Naive thymus-derived CD4-positive, alpha-beta T cell (primary cell): ENCODE results near the gene TMEM183A. TPM values are rescaled to one million over a fixed set of nuclear protein-coding genes. Genes with fewer than 3 reads are reported as not detected.

Source experiments
- ATAC-seq: fragments of 150-1000 bp; cut with Tn5 transposase; 2 replicates; pipeline ENCODE4 v1.10.0; 2021; ENCODE audit warnings: mild to moderate bottlenecking, moderate library complexity
- CTCF ChIA-PET: fragments of 350-600 bp; sonication (Branson Sonifier 250); formaldehyde crosslinking; loops from one replicate; lab custom pipeline; 2021; ENCODE audit warnings: antibody characterized with exemption; lab: Charles Lee
- POLR2A ChIA-PET: fragments of 350-600 bp; sonication (Branson Sonifier 250); formaldehyde crosslinking; loops from one replicate; lab custom pipeline; 2021; ENCODE audit warnings: antibody characterized with exemption, inconsistent platforms; lab: Charles Lee
- DNase-seq, 9 donors: peaks; one replicate each; pipeline versions ENCODE4 v3.0.0 to v3.0.0-alpha.2; 2020 to 2022; ENCODE audit warnings: mixed read lengths in 1 of 9
- H3K27ac ChIP-seq: one replicate; pipeline ENCODE4 v1.7.0; 2013; ENCODE audit warnings: mild to moderate bottlenecking, low read depth, low read length, moderate library complexity
- H3K27me3 ChIP-seq, 2 donors: one replicate each; pipeline ENCODE4 v1.7.0; 2013; ENCODE audit warnings: low read length in 2 of 2, mild to moderate bottlenecking in 2 of 2, moderate library complexity in 2 of 2; ENCODE audit not compliant: control insufficient read depth in 2 of 2, insufficient read depth in 2 of 2
- H3K36me3 ChIP-seq, 3 experiments: 1 replicate in 2 of 3; 2 replicates in 1 of 3; pipeline ENCODE4 v1.7.0; 2013; ENCODE audit warnings: low read length in 3 of 3, mild to moderate bottlenecking in 3 of 3, moderate library complexity in 1 of 3; ENCODE audit not compliant: insufficient read depth in 3 of 3, control insufficient read depth in 2 of 3
- H3K4me1 ChIP-seq, 2 donors: one replicate each; pipeline ENCODE4 v1.7.0; 2013; ENCODE audit warnings: low read length in 2 of 2, mild to moderate bottlenecking in 2 of 2, moderate library complexity in 1 of 2; ENCODE audit not compliant: control insufficient read depth in 2 of 2, insufficient read depth in 2 of 2
- H3K4me3 ChIP-seq: 2 replicates; pipeline ENCODE4 v1.7.0; 2013; ENCODE audit warnings: mild to moderate bottlenecking, low read length
- H3K9me3 ChIP-seq, 3 experiments: 1 replicate in 2 of 3; 2 replicates in 1 of 3; pipeline ENCODE4 v1.7.0; 2013; ENCODE audit warnings: low read length in 3 of 3; ENCODE audit not compliant: control insufficient read depth in 2 of 3
- H3K27ac Mint-ChIP-seq, 9 donors: one replicate each; pipeline ENCODE4 v1.8.0; 2020 to 2022; ENCODE audit warnings: mixed read lengths in 9 of 9, mild to moderate bottlenecking in 8 of 9, moderate library complexity in 5 of 9, inconsistent platforms in 2 of 9
- H3K27me3 Mint-ChIP-seq, 5 donors: one replicate each; pipeline ENCODE4 v1.8.0; 2021 to 2022; ENCODE audit warnings: mixed read lengths in 5 of 5, mild to moderate bottlenecking in 1 of 5
- H3K36me3 Mint-ChIP-seq, 5 donors: one replicate each; pipeline ENCODE4 v1.8.0; 2020 to 2022; ENCODE audit warnings: mixed read lengths in 5 of 5, mild to moderate bottlenecking in 3 of 5, inconsistent platforms in 1 of 5
- H3K4me1 Mint-ChIP-seq, 7 donors: one replicate each; pipeline ENCODE4 v1.8.0; 2020 to 2022; ENCODE audit warnings: mixed read lengths in 7 of 7, mild to moderate bottlenecking in 3 of 7, inconsistent platforms in 1 of 7
- H3K4me3 Mint-ChIP-seq, 10 donors: one replicate each; pipeline ENCODE4 v1.8.0; 2020 to 2022; ENCODE audit warnings: mild to moderate bottlenecking in 10 of 10, mixed read lengths in 10 of 10, moderate library complexity in 6 of 10, inconsistent platforms in 2 of 10
- H3K9me3 Mint-ChIP-seq, 11 donors: one replicate each; pipeline ENCODE4 v1.8.0; 2020 to 2022; ENCODE audit warnings: mixed read lengths in 11 of 11, mild to moderate bottlenecking in 4 of 11, inconsistent platforms in 1 of 11, moderate library complexity in 1 of 11
- intact Hi-C, 2 donors: fragments of 100-400 bp; cut with micrococcal nuclease; formaldehyde crosslinking; loops; one replicate each; pipeline ENCODE4 v1.15.1; 2023
- polyA plus RNA-seq, 2 donors: library from polyadenylated mRNA; unstranded; fragments of 300-500 nt; fragmentation: Illumina TruSeq; gene quantifications; one replicate each; pipeline ENCODE4 v1.2.3, GENCODE V29; 2021
- total RNA-seq, 6 experiments: library from RNA in 5 of 6; stranded (reverse) in 5 of 6; gene quantifications; 1 replicate in 5 of 6; 2 replicates in 1 of 6; pipeline ENCODE4 v1.2.3 and lab custom pipeline; 2021 to 2026

The TMEM183A gene
- total and polyA plus RNA-seq, 7 experiments from 2014 or later, result 42.5 to 134 (median 73.0) TPM

DNA sequence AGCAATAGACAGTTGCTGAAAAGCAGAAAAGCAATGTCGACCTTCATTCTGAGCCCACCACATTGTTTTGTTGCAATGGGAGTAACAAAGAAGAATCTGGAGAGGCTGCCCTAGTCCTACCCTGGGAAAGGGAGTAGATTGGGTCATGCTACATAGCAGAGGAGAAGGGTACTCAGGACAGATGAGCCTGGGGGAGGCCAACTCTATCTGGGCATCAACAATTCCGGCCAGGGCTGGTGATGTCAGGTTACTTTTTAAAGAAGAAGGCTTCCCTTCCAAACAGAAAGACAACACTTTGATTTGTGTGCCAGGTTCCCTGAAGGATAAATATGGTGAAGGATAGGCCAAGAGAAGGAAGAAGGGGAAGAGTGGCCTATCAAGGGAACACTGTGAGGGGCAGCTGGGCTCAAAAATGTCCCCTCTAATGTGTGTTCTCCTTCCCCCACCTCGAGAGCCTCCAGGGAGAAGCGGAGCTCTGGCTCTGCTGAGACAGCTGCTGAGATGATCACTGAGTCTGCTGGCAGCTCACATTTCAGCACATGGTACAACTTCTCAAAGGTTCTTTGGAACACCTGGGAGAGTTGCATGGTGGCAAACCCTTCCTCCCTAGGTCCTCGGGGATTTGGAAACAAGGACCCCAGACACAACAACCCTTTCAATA is 45.8 kb upstream of the TMEM183A start:
- H3K4me1 ChIP-seq, result peaks cover 18% of the 10 kb centered on the region in 2 donors
- no peaks in the 10 kb centered on the region for H3K9me3 ChIP-seq
- Mint-ChIP-seq H3K9me3 (peaks cover 0 to 2% (median 0%) of the 10 kb centered on the region in 11 donors), H3K4me1 (peaks cover 4 to 35% (median 29%) of the 10 kb centered on the region in 7 donors), H3K36me3 (peaks cover 0 to 22% (median 3%) of the 10 kb centered on the region in 5 donors), H3K27ac (peak overlapping the region in 1 of 9 donors; percentile 52), H3K27me3 (no peaks in the 10 kb centered on the region), H3K4me3 (no peak overlapping the region)
- ChIA-PET POLR2A (no interaction called here), CTCF (interaction anchor here (1.2 kb wide), 1 partner anchor 34 kb away, joined by 3 read pairs; the partner anchor contains the start of gene KLHL12)
- DNase-seq, result no peak
- intact Hi-C loops, result no loop called here
- ATAC-seq, result no peak
- H3K27ac ChIP-seq, result no peak overlapping the region
- peaks cover 0 to 47% (median 7%) of the 10 kb centered on the region in 3 experiments for H3K36me3 ChIP-seq
- no peak overlapping the region for H3K4me3 ChIP-seq
- H3K27me3 ChIP-seq, result no peaks in the 10 kb centered on the region

- H3K9me3 ChIP-seq, result no peaks in the 10 kb centered on the region
- H3K27me3 ChIP-seq, result no peaks in the 10 kb centered on the region
- Mint-ChIP-seq H3K27ac (peak overlapping the region in 7 of 9 donors; percentile 24 to 88 (median 65)), H3K4me3 (peak overlapping the region in 3 of 10 donors; percentile 2 to 48 (median 29)), H3K9me3 (no peaks in the 10 kb centered on the region), H3K4me1 (peaks cover 15 to 34% (median 27%) of the 10 kb centered on the region in 7 donors), H3K27me3 (no peaks in the 10 kb centered on the region), H3K36me3 (peaks cover 0 to 22% (median 3%) of the 10 kb centered on the region in 5 donors)
- H3K27ac ChIP-seq, result no peak overlapping the region
- H3K4me1 ChIP-seq, result peaks cover 14 to 20% of the 10 kb centered on the region in 2 donors
- H3K4me3 ChIP-seq, result no peak overlapping the region
- CTCF ChIA-PET, result no interaction called here
- peaks cover 0 to 41% (median 7%) of the 10 kb centered on the region in 3 experiments for H3K36me3 ChIP-seq
- intact Hi-C loops, result loop anchor here in 1 of 2 donors (5.0 kb wide), 2 partner anchors 62 to 803 kb away; partner anchors contain the start of genes PPFIA4 and PTPN7
- ATAC-seq (no peak), DNase-seq (no peak)
- POLR2A ChIA-PET, result interaction anchor here (0.5 to 1.5 kb wide), 3 partner anchors 9 to 43 kb away, joined by 3 to 5 read pairs (median 3); partner anchors contain the start of gene TMEM183A
Measured at GRCh38 chr1:202964791-202965410, 42.3 kb upstream of the TMEM183A start.

GRCh38 chr1:202965422-202965821 is 41.8 kb upstream of the TMEM183A start:
- Mint-ChIP-seq H3K4me3 (peak overlapping the region in 6 of 10 donors; percentile 12 to 97 (median 84)), H3K4me1 (peaks cover 15 to 34% (median 27%) of the 10 kb centered on the region in 7 donors), H3K36me3 (peaks cover 0 to 22% (median 3%) of the 10 kb centered on the region in 5 donors), H3K9me3 (no peaks in the 10 kb centered on the region), H3K27me3 (no peaks in the 10 kb centered on the region), H3K27ac (peak overlapping the region in 7 of 9 donors; percentile 62 to 88 (median 80))
- intact Hi-C loops, result loop anchor here in 1 of 2 donors (5.0 kb wide), 2 partner anchors 62 to 803 kb away; partner anchors contain the start of genes PPFIA4 and PTPN7
- no peak for ATAC-seq
- Histone ChIP-seq H3K4me1 (peaks cover 14 to 20% of the 10 kb centered on the region in 2 donors), H3K36me3 (peaks cover 0 to 41% (median 7%) of the 10 kb centered on the region in 3 experiments), H3K9me3 (no peaks in the 10 kb centered on the region), H3K4me3 (no peak overlapping the region), H3K27ac (peak overlapping the region; percentile 87), H3K27me3 (no peaks in the 10 kb centered on the region)
- DNase-seq, result no peak
- POLR2A ChIA-PET, result no interaction called here
- CTCF ChIA-PET, result no interaction called here

DNA sequence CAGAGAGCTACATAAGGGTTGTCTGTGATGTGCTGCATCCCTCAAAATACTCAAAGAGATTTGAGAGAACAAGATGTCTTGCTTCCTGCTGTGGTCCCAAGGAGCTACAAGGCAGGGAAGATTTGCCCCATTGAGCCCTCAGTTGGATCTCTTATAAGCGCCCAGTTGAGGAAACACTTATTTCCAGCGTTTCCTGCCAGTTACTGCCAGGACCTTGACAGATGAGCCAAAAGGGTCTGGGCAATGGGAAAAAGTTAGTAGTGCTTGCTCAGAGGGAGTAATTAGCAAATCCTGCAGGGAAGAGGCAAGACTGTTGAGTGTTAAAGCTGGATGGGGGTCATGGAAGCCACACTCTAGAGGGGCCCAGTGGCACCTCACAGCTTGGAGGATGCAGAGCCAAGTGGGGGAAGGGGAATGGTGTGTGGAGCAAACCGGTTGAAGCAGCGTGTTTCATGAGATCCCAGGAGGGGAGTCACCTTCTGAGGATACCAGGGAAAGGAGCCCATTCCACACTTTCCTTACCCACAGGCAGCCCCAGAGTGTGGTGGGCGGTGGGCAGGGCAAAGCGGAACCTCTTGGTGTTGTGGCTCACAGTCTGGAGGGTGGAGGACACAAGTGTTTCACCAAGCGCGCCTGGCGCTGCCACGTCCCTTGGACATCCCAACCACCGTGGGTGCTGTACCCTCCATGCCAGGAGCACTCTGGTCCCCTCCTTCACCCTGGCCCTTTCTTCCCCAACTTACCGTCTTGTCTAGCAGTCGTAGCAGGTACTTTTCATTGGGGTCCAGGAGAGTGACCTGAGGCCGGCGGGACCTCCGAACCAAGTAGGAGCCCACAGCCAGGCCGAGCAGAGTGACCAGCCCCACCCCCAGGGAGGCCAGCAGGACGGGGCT is 40.9 kb upstream of the TMEM183A start:
- Histone ChIP-seq H3K9me3 (no peaks in the 10 kb centered on the region), H3K27me3 (no peaks in the 10 kb centered on the region), H3K27ac (peak overlapping the region; percentile 87), H3K36me3 (peaks cover 0 to 40% (median 7%) of the 10 kb centered on the region in 3 experiments), H3K4me1 (peaks cover 14 to 20% of the 10 kb centered on the region in 2 donors), H3K4me3 (peak overlapping the region; percentile 89)
- Mint-ChIP-seq H3K4me3 (peak overlapping the region; percentile 71 to 97 (median 82)), H3K9me3 (no peaks in the 10 kb centered on the region), H3K27ac (peak overlapping the region; percentile 65 to 88 (median 81)), H3K36me3 (peaks cover 0 to 18% (median 3%) of the 10 kb centered on the region in 5 donors), H3K27me3 (no peaks in the 10 kb centered on the region), H3K4me1 (peaks cover 15 to 34% (median 27%) of the 10 kb centered on the region in 7 donors)
- DNase-seq, result no peak
- ChIA-PET POLR2A (interaction anchor here (0.6 to 1.2 kb wide), 3 partner anchors 37 to 978 kb away, joined by 3 to 4 read pairs (median 3); partner anchors contain the start of gene KLHL12), CTCF (no interaction called here)
- intact Hi-C loops, result loop anchor here (2.0 to 5.0 kb wide), 6 partner anchors 13 to 1011 kb away; partner anchors contain the start of genes PCAT6 (in 1 of the 2), PPFIA4 (in 1 of the 2), PTPN7 (in 1 of the 2) and TIMM17A (in 1 of the 2)
- ATAC-seq, result no peak

DNA sequence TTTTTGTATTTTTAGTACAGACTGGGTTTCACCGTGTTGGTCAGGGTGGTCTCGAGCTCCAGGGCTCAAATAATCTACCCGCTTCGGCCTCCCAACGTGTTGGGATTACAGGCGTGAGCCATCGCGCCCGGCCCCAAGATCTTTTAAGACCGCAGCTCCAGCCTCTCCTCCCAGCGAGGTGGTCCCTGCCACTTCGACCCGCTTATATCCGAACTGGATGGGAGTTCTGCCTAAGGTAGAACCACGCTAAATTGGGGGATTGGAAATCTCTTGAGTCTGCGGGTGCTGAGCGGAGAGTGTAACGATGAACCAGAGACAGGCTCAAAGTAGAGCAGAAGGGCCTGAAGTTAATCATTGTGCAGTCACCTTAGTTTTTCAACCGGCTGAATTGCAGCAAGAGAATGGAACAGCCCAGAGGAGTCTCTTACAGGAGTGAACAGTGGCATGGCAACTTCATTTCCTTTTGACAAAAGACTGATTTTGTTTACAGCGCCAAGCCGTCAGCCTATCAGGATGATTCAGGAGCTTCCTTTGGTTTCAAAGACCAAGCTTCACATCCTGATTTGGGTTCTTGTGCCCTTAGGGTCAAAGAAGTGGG is 39.4 kb upstream of the TMEM183A start:
- Mint-ChIP-seq H3K27ac (peak overlapping the region; percentile 80 to 96 (median 94)), H3K9me3 (no peaks in the 10 kb centered on the region), H3K4me1 (peaks cover 15 to 34% (median 27%) of the 10 kb centered on the region in 7 donors), H3K4me3 (peak overlapping the region; percentile 90 to 98 (median 94)), H3K27me3 (peaks cover 0 to 5% (median 0%) of the 10 kb centered on the region in 5 donors), H3K36me3 (peaks cover 0 to 13% (median 2%) of the 10 kb centered on the region in 5 donors)
- no peaks in the 10 kb centered on the region for H3K27me3 ChIP-seq
- peaks cover 14 to 20% of the 10 kb centered on the region in 2 donors for H3K4me1 ChIP-seq
- H3K9me3 ChIP-seq, result no peaks in the 10 kb centered on the region
- CTCF ChIA-PET, result interaction anchor here (0.7 to 1.5 kb wide), 5 partner anchors 8 to 40 kb away, joined by 3 to 7 read pairs (median 6); partner anchors contain the start of gene TMEM183A
- intact Hi-C loops, result loop anchor here (1.0 to 5.0 kb wide), 12 partner anchors 9 to 1013 kb away; partner anchors contain the start of genes ADIPOR1 (in 2 of the 2), KLHL12 (in 2 of the 2), PPFIA4 (in 2 of the 2) and TMEM183A (in 2 of the 2)
- ATAC-seq (no peak), DNase-seq (peak in 7 of 9 donors; percentile 19 to 51 (median 38))
- peak overlapping the region; percentile 83 for H3K27ac ChIP-seq
- H3K36me3 ChIP-seq, result peaks cover 0 to 24% (median 4%) of the 10 kb centered on the region in 3 experiments
- peak overlapping the region; percentile 67 for H3K4me3 ChIP-seq
- POLR2A ChIA-PET, result interaction anchor here (0.5 to 1.7 kb wide), 14 partner anchors 9 to 1443 kb away, joined by 3 to 10 read pairs (median 4); partner anchors contain the start of genes ADIPOR1, KLHL12, RABIF and TMEM183A
